Measurements from ENCODE around the gene IGFLR1.

The IGFLR1 gene

GRCh38 chr19:35755550-35756376 is 13.5 kb upstream of the IGFLR1 start:
- H3K27ac ChIP-seq (ENCODE audit: insufficient read depth, low read length, poor library complexity, severe bottlenecking): no peak overlapping the region
- H3K4me3 ChIP-seq (ENCODE audit: insufficient read depth, low read depth, low read length, poor library complexity, severe bottlenecking): no peak overlapping the region
- no peaks in the 10 kb centered on the region for H3K9me3 ChIP-seq (ENCODE audit: control insufficient read depth, low read length)
- DNase-seq: peak; percentile 37 to 45 (median 45)
- no peaks in the 10 kb centered on the region for H3K27me3 ChIP-seq (replicated peaks; ENCODE audit: control insufficient read depth, insufficient read depth, low read length, poor library complexity, severe bottlenecking)
- H3K36me3 ChIP-seq (ENCODE audit: control insufficient read depth, insufficient read depth, low read length): peaks cover 22% of the 10 kb centered on the region
- peaks cover 28% of the 10 kb centered on the region for H3K4me1 ChIP-seq (ENCODE audit: control insufficient read depth, insufficient read depth, low read length, poor library complexity, severe bottlenecking)

- Histone ChIP-seq H3K9me3 (ENCODE audit: control insufficient read depth, low read length) (no peaks in the 10 kb centered on the region), H3K4me1 (ENCODE audit: control insufficient read depth, insufficient read depth, low read length, poor library complexity, severe bottlenecking) (peaks cover 28% of the 10 kb centered on the region), H3K36me3 (ENCODE audit: control insufficient read depth, insufficient read depth, low read length) (peaks cover 22% of the 10 kb centered on the region), H3K27ac (ENCODE audit: insufficient read depth, low read length, poor library complexity, severe bottlenecking) (no peak overlapping the region), H3K4me3 (ENCODE audit: insufficient read depth, low read depth, low read length, poor library complexity, severe bottlenecking) (no peak overlapping the region), H3K27me3 (replicated peaks; ENCODE audit: control insufficient read depth, insufficient read depth, low read length, poor library complexity, severe bottlenecking) (no peaks in the 10 kb centered on the region)
- no peak for DNase-seq
Measured at GRCh38 chr19:35755131-35755549, 12.9 kb upstream of the IGFLR1 start.

GRCh38 chr19:35754370-35755130 is 12.3 kb upstream of the IGFLR1 start:
- Histone ChIP-seq H3K27me3 (replicated peaks; ENCODE audit: control insufficient read depth, insufficient read depth, low read length, poor library complexity, severe bottlenecking) (no peaks in the 10 kb centered on the region), H3K4me1 (ENCODE audit: control insufficient read depth, insufficient read depth, low read length, poor library complexity, severe bottlenecking) (peaks cover 28% of the 10 kb centered on the region), H3K4me3 (ENCODE audit: insufficient read depth, low read depth, low read length, poor library complexity, severe bottlenecking) (no peak overlapping the region), H3K36me3 (ENCODE audit: control insufficient read depth, insufficient read depth, low read length) (peaks cover 22% of the 10 kb centered on the region), H3K9me3 (ENCODE audit: control insufficient read depth, low read length) (no peaks in the 10 kb centered on the region), H3K27ac (ENCODE audit: insufficient read depth, low read length, poor library complexity, severe bottlenecking) (no peak overlapping the region)
- no peak for DNase-seq

- H3K9me3 ChIP-seq (ENCODE audit: control insufficient read depth, low read length): no peaks in the 10 kb centered on the region
- H3K4me1 ChIP-seq (ENCODE audit: control insufficient read depth, insufficient read depth, low read length, poor library complexity, severe bottlenecking): peaks cover 26% of the 10 kb centered on the region
- peaks cover 22% of the 10 kb centered on the region for H3K36me3 ChIP-seq (ENCODE audit: control insufficient read depth, insufficient read depth, low read length)
- no peak for DNase-seq
- H3K27ac ChIP-seq (ENCODE audit: insufficient read depth, low read length, poor library complexity, severe bottlenecking): no peak overlapping the region
- no peaks in the 10 kb centered on the region for H3K27me3 ChIP-seq (replicated peaks; ENCODE audit: control insufficient read depth, insufficient read depth, low read length, poor library complexity, severe bottlenecking)
- no peak overlapping the region for H3K4me3 ChIP-seq (ENCODE audit: insufficient read depth, low read depth, low read length, poor library complexity, severe bottlenecking)
Measured at GRCh38 chr19:35753634-35754369, 11.6 kb upstream of the IGFLR1 start.

- Histone ChIP-seq H3K27me3 (replicated peaks; ENCODE audit: control insufficient read depth, insufficient read depth, low read length, poor library complexity, severe bottlenecking) (no peaks in the 10 kb centered on the region), H3K4me1 (ENCODE audit: control insufficient read depth, insufficient read depth, low read length, poor library complexity, severe bottlenecking) (peaks cover 24% of the 10 kb centered on the region), H3K27ac (ENCODE audit: insufficient read depth, low read length, poor library complexity, severe bottlenecking) (no peak overlapping the region), H3K9me3 (ENCODE audit: control insufficient read depth, low read length) (no peaks in the 10 kb centered on the region), H3K4me3 (ENCODE audit: insufficient read depth, low read depth, low read length, poor library complexity, severe bottlenecking) (no peak overlapping the region), H3K36me3 (ENCODE audit: control insufficient read depth, insufficient read depth, low read length) (peaks cover 22% of the 10 kb centered on the region)
- no peak for DNase-seq
Measured at GRCh38 chr19:35752746-35753350, 10.6 kb upstream of the IGFLR1 start.

- Histone ChIP-seq H3K27me3 (replicated peaks; ENCODE audit: control insufficient read depth, insufficient read depth, low read length, poor library complexity, severe bottlenecking) (no peaks in the 10 kb centered on the region), H3K9me3 (ENCODE audit: control insufficient read depth, low read length) (no peaks in the 10 kb centered on the region), H3K4me3 (ENCODE audit: insufficient read depth, low read depth, low read length, poor library complexity, severe bottlenecking) (no peak overlapping the region), H3K36me3 (ENCODE audit: control insufficient read depth, insufficient read depth, low read length) (peaks cover 22% of the 10 kb centered on the region), H3K4me1 (ENCODE audit: control insufficient read depth, insufficient read depth, low read length, poor library complexity, severe bottlenecking) (peaks cover 20% of the 10 kb centered on the region), H3K27ac (ENCODE audit: insufficient read depth, low read length, poor library complexity, severe bottlenecking) (no peak overlapping the region)
- DNase-seq: no peak
Measured at GRCh38 chr19:35751839-35752745, 9.8 kb upstream of the IGFLR1 start.

GRCh38 chr19:35750167-35750566 is 7.9 kb upstream of the IGFLR1 start:
- no peak for DNase-seq
- Histone ChIP-seq H3K9me3 (ENCODE audit: control insufficient read depth, low read length) (no peaks in the 10 kb centered on the region), H3K27ac (ENCODE audit: insufficient read depth, low read length, poor library complexity, severe bottlenecking) (no peak overlapping the region), H3K27me3 (replicated peaks; ENCODE audit: control insufficient read depth, insufficient read depth, low read length, poor library complexity, severe bottlenecking) (no peaks in the 10 kb centered on the region), H3K36me3 (ENCODE audit: control insufficient read depth, insufficient read depth, low read length) (peaks cover 22% of the 10 kb centered on the region), H3K4me3 (ENCODE audit: insufficient read depth, low read depth, low read length, poor library complexity, severe bottlenecking) (no peak overlapping the region), H3K4me1 (ENCODE audit: control insufficient read depth, insufficient read depth, low read length, poor library complexity, severe bottlenecking) (peaks cover 15% of the 10 kb centered on the region)

GRCh38 chr19:35748106-35749020 is 6.1 kb upstream of the IGFLR1 start, which contains the start of gene LIN37:
Gene LIN37, plus strand, starts transcription at chr19:35748576. Its CDS starts 149 bp downstream, at chr19:35748725.
- DNase-seq: peak; percentile 96 to 99 (median 98)
- H3K4me1 ChIP-seq (ENCODE audit: control insufficient read depth, insufficient read depth, low read length, poor library complexity, severe bottlenecking): peaks cover 24% of the 10 kb centered on the region
- peak within 1 kb of the TSS; percentile 81 for H3K27ac ChIP-seq (ENCODE audit: insufficient read depth, low read length, poor library complexity, severe bottlenecking)
- peak within 1 kb of the TSS; percentile 96 for H3K4me3 ChIP-seq (ENCODE audit: insufficient read depth, low read depth, low read length, poor library complexity, severe bottlenecking)
- peaks cover 15% of the 10 kb centered on the region for H3K36me3 ChIP-seq (ENCODE audit: control insufficient read depth, insufficient read depth, low read length)
- no peaks in the 10 kb centered on the region for H3K27me3 ChIP-seq (replicated peaks; ENCODE audit: control insufficient read depth, insufficient read depth, low read length, poor library complexity, severe bottlenecking)
- no peaks in the 10 kb centered on the region for H3K9me3 ChIP-seq (ENCODE audit: control insufficient read depth, low read length)
